GM19351 (cell line): ENCODE measurements around the gene CFAP126.
"Not testable (repeated sequence)": the region's sequence is repeated elsewhere in the genome, so short reads cannot be mapped to it uniquely, and the experiment has no call there.

Experiments used
- ATAC-seq: cut with Tn5 transposase; IDR thresholded peaks from one replicate; pipeline ENCODE4 v1.9.1; 2021; ENCODE audit warnings: mild to moderate bottlenecking, moderate library complexity; ENCODE audit not compliant: unreplicated experiment

Gene CFAP126

GRCh38 chr1:161382214-161383019 is 14.7 kb upstream of the CFAP126 start:
- no peak for ATAC-seq

GRCh38 chr1:161381707-161382106 is 14.0 kb upstream of the CFAP126 start:
- ATAC-seq = no peak

GRCh38 chr1:161379071-161379470 is 11.4 kb upstream of the CFAP126 start:
- ATAC-seq = no peak

- ATAC-seq = no peak
Measured at GRCh38 chr1:161378014-161378413, 10.3 kb upstream of the CFAP126 start.

- ATAC-seq = no peak
Measured at GRCh38 chr1:161374373-161374772, 6.7 kb upstream of the CFAP126 start.

GRCh38 chr1:161373442-161373841 is 5.8 kb upstream of the CFAP126 start:
- no peak for ATAC-seq

- ATAC-seq = no peak
Measured at GRCh38 chr1:161365207-161365606, 2.5 kb downstream of the CFAP126 start.

- no peak for ATAC-seq
Measured at GRCh38 chr1:161364332-161364731, 3.3 kb downstream of the CFAP126 start.

GRCh38 chr1:161359291-161359690 is 8.4 kb downstream of the CFAP126 start:
- ATAC-seq = no peak

- no peak for ATAC-seq
Measured at GRCh38 chr1:161357073-161357472, 10.6 kb downstream of the CFAP126 start.

- no peak for ATAC-seq
Measured at GRCh38 chr1:161351482-161351881, 16.2 kb downstream of the CFAP126 start.

GRCh38 chr1:161350671-161351070 is 17.0 kb downstream of the CFAP126 start:
- no peak for ATAC-seq

- ATAC-seq = no peak
Measured at GRCh38 chr1:161342821-161343220, 24.9 kb downstream of the CFAP126 start.

- ATAC-seq = no peak
Measured at GRCh38 chr1:161342177-161342576, 25.5 kb downstream of the CFAP126 start.

GRCh38 chr1:161335796-161336195 is 31.9 kb downstream of the CFAP126 start:
- no peak for ATAC-seq

GRCh38 chr1:161333166-161333565 is 34.5 kb downstream of the CFAP126 start:
- no peak for ATAC-seq

- ATAC-seq = no peak
Measured at GRCh38 chr1:161330346-161330745, 37.3 kb downstream of the CFAP126 start.

GRCh38 chr1:161324020-161324419 is 43.7 kb downstream of the CFAP126 start:
- no peak for ATAC-seq

GRCh38 chr1:161315841-161316674 is 51.6 kb downstream of the CFAP126 start:
- ATAC-seq = not testable (repeated sequence)
